ENCODE measurements around the gene ST6GAL1. TPM values are rescaled to one million over a fixed set of nuclear protein-coding genes. Genes with fewer than 3 reads are reported as not detected.
"Not testable (repeated sequence)": the region's sequence is repeated elsewhere in the genome, so short reads cannot be mapped to it uniquely, and the experiment has no call there.

ST6GAL1 gene
- total and polyA plus RNA-seq, 8 donors = 3.8 to 31.0 (median 13.5) TPM

DNA sequence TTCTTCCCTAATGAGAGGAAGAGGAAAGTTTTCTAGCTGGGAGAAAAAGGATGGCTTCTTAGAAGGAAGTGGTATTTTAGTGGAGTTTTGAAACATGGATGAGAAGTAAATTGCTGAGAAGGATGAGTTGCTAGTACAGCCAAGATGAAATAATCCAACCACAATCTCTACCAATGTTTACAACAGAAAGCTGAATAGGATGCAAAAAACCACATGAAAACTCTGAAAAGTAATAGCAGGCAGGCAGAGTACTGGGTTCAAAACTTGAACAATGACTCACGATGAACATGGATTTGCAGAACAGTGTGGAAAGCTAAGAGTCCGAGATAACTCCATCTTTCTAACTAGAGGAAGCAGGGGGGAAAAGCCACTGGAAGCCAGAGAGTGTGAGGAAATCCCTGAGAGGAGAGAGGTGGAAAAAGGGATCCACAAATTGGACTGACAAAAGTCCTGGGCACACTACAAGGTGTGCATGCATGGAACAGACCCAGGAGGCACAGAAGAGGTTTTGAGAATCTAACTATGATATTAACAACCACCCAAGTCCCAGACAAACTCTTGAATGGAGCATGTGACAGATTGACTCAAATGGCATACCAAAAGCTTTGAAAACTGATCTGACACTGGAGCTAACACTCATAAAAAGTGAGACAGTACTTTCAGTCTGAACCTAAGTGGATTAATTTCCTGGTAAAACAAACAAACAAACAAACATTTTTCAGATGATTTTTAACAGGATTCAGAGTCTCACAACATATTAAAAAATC is 76.7 kb downstream of the ST6GAL1 start:
- no peak for DNase-seq
- TF ChIP-seq, protein P1, sequence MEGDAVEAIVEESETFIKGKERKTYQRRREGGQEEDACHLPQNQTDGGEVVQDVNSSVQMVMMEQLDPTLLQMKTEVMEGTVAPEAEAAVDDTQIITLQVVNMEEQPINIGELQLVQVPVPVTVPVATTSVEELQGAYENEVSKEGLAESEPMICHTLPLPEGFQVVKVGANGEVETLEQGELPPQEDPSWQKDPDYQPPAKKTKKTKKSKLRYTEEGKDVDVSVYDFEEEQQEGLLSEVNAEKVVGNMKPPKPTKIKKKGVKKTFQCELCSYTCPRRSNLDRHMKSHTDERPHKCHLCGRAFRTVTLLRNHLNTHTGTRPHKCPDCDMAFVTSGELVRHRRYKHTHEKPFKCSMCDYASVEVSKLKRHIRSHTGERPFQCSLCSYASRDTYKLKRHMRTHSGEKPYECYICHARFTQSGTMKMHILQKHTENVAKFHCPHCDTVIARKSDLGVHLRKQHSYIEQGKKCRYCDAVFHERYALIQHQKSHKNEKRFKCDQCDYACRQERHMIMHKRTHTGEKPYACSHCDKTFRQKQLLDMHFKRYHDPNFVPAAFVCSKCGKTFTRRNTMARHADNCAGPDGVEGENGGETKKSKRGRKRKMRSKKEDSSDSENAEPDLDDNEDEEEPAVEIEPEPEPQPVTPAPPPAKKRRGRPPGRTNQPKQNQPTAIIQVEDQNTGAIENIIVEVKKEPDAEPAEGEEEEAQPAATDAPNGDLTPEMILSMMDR (IDR thresholded peaks at IDR 0.05) = no peak
- no peak overlapping the region for H3K4me3 ChIP-seq
- H3K4me1 ChIP-seq = no peaks in the 10 kb centered on the region
- H3K27ac ChIP-seq = peak overlapping the region in 1 of 5 donors; percentile 26
- WGBS, 5 donors = 66 to 87% (median 80%) methylated on average over 2 of the region's 2 CpGs
- no peaks in the 10 kb centered on the region for H3K27me3 ChIP-seq
- no peaks in the 10 kb centered on the region for H3K9me3 ChIP-seq
- intact Hi-C loops (cut with DNase I; ENCODE audit: low total_unique reads) = no loop called here
- no peaks in the 10 kb centered on the region for H3K36me3 ChIP-seq

DNA sequence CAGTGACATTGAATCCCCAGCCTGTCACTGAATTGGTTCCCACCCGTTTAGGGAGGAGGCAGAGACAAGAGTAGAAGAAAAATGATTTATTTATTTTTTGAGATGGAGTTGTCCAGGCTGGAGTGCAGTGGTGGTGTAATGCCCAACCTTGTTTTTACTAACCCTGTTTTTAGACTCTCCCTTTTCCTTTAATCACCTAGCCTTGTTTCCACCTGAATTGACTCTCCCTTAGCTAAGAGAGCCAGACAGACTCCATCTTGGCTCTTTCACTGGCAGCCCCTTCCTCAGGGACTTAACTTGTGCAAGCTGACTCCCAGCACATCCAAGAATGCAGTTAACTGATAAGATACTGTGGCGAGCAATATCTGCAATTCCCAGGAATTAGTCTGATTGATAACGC is 80.1 kb downstream of the ST6GAL1 start:
- H3K4me3 ChIP-seq; intact Hi-C loops (cut with DNase I; ENCODE audit: low total_unique reads); H3K9me3 ChIP-seq; DNase-seq; H3K27ac ChIP-seq; H3K36me3 ChIP-seq; H3K27me3 ChIP-seq: not testable (repeated sequence)
- WGBS, 5 donors = 55 to 78% (median 71%) methylated on average over 3 of the region's 3 CpGs
- H3K4me1 ChIP-seq = peaks cover 4 to 32% (median 9%) of the 10 kb centered on the region in 4 donors

DNA sequence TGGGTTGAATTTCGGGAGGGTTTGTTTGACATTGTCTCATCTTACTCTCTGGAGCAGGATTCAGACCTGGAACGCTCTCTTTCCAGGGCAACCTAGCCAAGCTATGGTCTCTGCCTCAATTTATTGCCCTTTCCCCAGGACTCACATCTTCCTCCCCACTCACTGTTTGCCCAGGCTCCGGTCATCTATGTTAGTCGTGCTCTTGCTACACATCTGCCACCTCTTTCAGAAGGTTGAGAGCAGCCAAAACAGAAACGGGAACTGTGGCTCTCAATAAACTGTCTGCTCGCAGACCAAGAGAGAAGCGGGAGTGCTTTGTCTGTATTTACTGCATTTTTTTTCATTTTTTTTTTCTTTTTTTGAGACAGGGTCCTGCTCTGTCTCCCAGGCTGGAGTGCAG is 81.6 kb downstream of the ST6GAL1 start:
- intact Hi-C loops (cut with DNase I; ENCODE audit: low total_unique reads) = no loop called here
- no peaks in the 10 kb centered on the region for H3K36me3 ChIP-seq
- peak overlapping the region in 2 of 5 donors; percentile 24 to 66 for H3K27ac ChIP-seq
- peaks cover 4 to 41% (median 9%) of the 10 kb centered on the region in 4 donors for H3K4me1 ChIP-seq
- DNase-seq = no peak
- 84 to 93% (median 89%) methylated on average over 7 of the region's 7 CpGs for WGBS, 5 donors
- no peaks in the 10 kb centered on the region for H3K9me3 ChIP-seq
- no peaks in the 10 kb centered on the region for H3K27me3 ChIP-seq
- no peak overlapping the region for H3K4me3 ChIP-seq
- no peak for TF ChIP-seq EP300 (IDR thresholded peaks at IDR 0.05)
- TF ChIP-seq POLR2AphosphoS5 (IDR thresholded peaks at IDR 0.05) = no peak
- no peak for TF ChIP-seq POLR2A (IDR thresholded peaks at IDR 0.05)
- TF ChIP-seq, protein P1 (IDR thresholded peaks at IDR 0.05) = no peak

DNA sequence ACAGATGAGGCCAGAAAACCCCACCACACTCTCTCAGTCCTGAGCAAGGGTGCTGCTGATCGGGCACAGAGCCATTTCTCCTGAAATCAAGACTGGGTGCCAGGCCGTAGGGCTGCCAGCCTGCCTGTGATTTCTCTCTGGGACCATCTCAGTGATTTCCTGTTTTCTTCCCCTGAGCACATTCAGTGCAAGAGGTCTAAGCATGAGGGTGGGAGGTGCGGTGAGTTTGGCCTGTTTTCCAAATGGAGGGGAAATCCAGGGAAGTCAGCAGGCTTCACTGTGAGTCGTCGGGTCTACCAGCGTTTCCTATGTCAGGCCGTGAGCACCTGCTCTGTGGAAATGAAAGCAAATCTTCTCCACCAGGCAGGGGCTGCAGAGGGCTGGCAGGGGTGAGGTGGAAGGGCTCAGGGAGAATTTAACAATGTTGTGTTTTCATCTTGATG is 82.3 kb downstream of the ST6GAL1 start:
- intact Hi-C loops (cut with DNase I; ENCODE audit: low total_unique reads) = no loop called here
- DNase-seq = peak in 1 of 2 donors; percentile 62
- WGBS, 5 donors = 65 to 72% (median 69%) methylated on average over 6 to 7 of the region's 7 CpGs

More for the DNA sequence above, 82.3 kb downstream of the ST6GAL1 start:
- Histone ChIP-seq H3K9me3 (no peaks in the 10 kb centered on the region), H3K4me3 (no peak overlapping the region), H3K27ac (peak overlapping the region in 3 of 5 donors; percentile 24 to 66 (median 59)), H3K36me3 (no peaks in the 10 kb centered on the region), H3K27me3 (no peaks in the 10 kb centered on the region), H3K4me1 (peaks cover 4 to 47% (median 9%) of the 10 kb centered on the region in 4 donors)
- TF ChIP-seq, protein P1 (IDR thresholded peaks at IDR 0.05) = no peak
- TF ChIP-seq EP300 (IDR thresholded peaks at IDR 0.05) (no peak), POLR2A (IDR thresholded peaks at IDR 0.05) (no peak), POLR2AphosphoS5 (IDR thresholded peaks at IDR 0.05) (no peak)

Data from stomach (tissue), 9 donors.